Pancreas (tissue), 10 donors: ENCODE measurements around the gene LUC7L. TPM values are rescaled to one million over a fixed set of nuclear protein-coding genes. Genes with fewer than 3 reads are reported as not detected.
A peak's percentile ranks its signal among the peaks of the same experiment; 100 is the strongest.

Experiments
- ATAC-seq, 4 donors: fragments of 200-7000 bp; cut with Tn5 transposase; one replicate each; pipeline versions ENCODE4 v1.8.0 to v1.9.1; 2020; ENCODE audit warnings: mild to moderate bottlenecking in 4 of 4, moderate library complexity in 4 of 4
- DNase-seq, 6 donors: peaks; one replicate each; pipeline ENCODE4 v3.0.0-alpha.2; 2020
- FAIRE-seq: peaks from 2 replicates; lab custom pipeline; 2012; peaks lifted over from hg19 to GRCh38; lab: Jason Lieb, UNC
- H3K27ac ChIP-seq, 4 donors: fragments of 200-600 bp; sonication (generic); 1 replicate in 3 of 4; 2 replicates in 1 of 4; pipeline versions ENCODE4 v1.5.0 to v1.8.0; 2020
- H3K27me3 ChIP-seq, 4 donors: fragments of 200-600 bp; one replicate each; pipeline ENCODE4 v1.8.0; 2021
- H3K36me3 ChIP-seq, 3 donors: fragments of 200-600 bp; sonication (generic) in 1 of 3; one replicate each; pipeline versions ENCODE4 v1.5.0 to v1.8.0; 2020 to 2021
- H3K4me1 ChIP-seq, 3 donors: fragments of 200-600 bp; one replicate each; pipeline ENCODE4 v1.8.0; 2021
- H3K4me3 ChIP-seq, 4 donors: fragments of 200-600 bp; sonication (generic) in 2 of 4; one replicate each; pipeline versions ENCODE4 v1.5.0 to v1.8.0; 2020 to 2021
- H3K9me3 ChIP-seq, 4 donors: fragments of 200-600 bp; one replicate each; pipeline ENCODE4 v1.8.0; 2021
- CTCF ChIP-seq, 4 donors: fragments of 200-600 bp; sonication (generic) in 3 of 4; IDR thresholded peaks; one replicate each; pipeline versions ENCODE4 v1.5.0 to v1.8.0; 2021; ENCODE audit warnings: antibody characterized with exemption in 4 of 4
- WGBS, 2 donors: extraction: QIAGEN DNeasy Blood & Tissue Kit; methylation state at CpG; one replicate each; pipeline ENCODE4 v1.1.7; 2013; 5-methylcytosine and 5-hydroxymethylcytosine counted together
- intact Hi-C, 3 donors: fragments of 100-400 bp; cut with DNase I; formaldehyde crosslinking; loops; one replicate each; pipeline versions ENCODE4 v1.11.1 to v1.14.2; 2022
- polyA plus RNA-seq, 2 donors: library from polyadenylated mRNA; stranded (reverse); fragments of 200-250 nt; gene quantifications; one replicate each; pipeline ENCODE4 v1.2.3, GENCODE V29; 2013
- total RNA-seq, 6 donors: library from RNA; stranded (reverse); fragmentation: NEBNext Ultra II Directional in 4 of 6; extraction: Animal tissue kit (Norgen Biotek cat#: 25700) in 4 of 6; gene quantifications; one replicate each; pipeline versions ENCODE4 v1.2.1 to v1.2.4, GENCODE V29; 2021 to 2023
- donor health status: healthy with polysubstance abuse.
- donor health status: DM: no; HTN: no; CAD: no; lungs with moderate emphysema.
- donor health status: DM: no; HTN: no; CAD: no.
- donor health status: control.
- donor health status: control.
- donor health status: Bipolar disorder and iron deficiency.
- donor health status: DM: yes; HTN: yes; CAD: no.
- donor health status: DM: no; HTN: no; CAD: no.
- donor health status: DM: no; HTN: no; CAD: no.
- donor health status: DM: yes; HTN: yes; CAD: no.

Gene LUC7L
- total and polyA plus RNA-seq, 8 donors, result 20.6 to 333 (median 37.5) TPM

GRCh38 chr16:169014-169413, 60.2 kb downstream of the LUC7L start:
- H3K27me3 ChIP-seq, result peaks cover 0 to 45% (median 11%) of the 10 kb centered on the region in 4 donors
- intact Hi-C loops, result no loop called here

GRCh38 chr16:168424-168823, 60.8 kb downstream of the LUC7L start:
- Histone ChIP-seq H3K36me3 (no peaks in the 10 kb centered on the region), H3K4me1 (peaks cover 0 to 14% (median 12%) of the 10 kb centered on the region in 3 donors), H3K9me3 (no peaks in the 10 kb centered on the region), H3K27ac (no peak overlapping the region), H3K27me3 (peaks cover 0 to 45% (median 11%) of the 10 kb centered on the region in 4 donors), H3K4me3 (no peak overlapping the region)
- intact Hi-C loops, result no loop called here
- FAIRE-seq, result no peak
- no peak for DNase-seq
- 42 to 52% methylated on average over 6 of the region's 6 CpGs for WGBS, 2 donors
- no peak for TF ChIP-seq CTCF (IDR thresholded peaks at IDR 0.05)
- ATAC-seq, result no peak

More at GRCh38 chr16:169014-169413, 60.2 kb downstream of the LUC7L start:
- no peaks in the 10 kb centered on the region for H3K9me3 ChIP-seq
- H3K36me3 ChIP-seq, result no peaks in the 10 kb centered on the region
- H3K4me3 ChIP-seq, result no peak overlapping the region
- WGBS, 2 donors, result 19 to 26% methylated on average over 3 of the region's 3 CpGs
- no peak for FAIRE-seq
- TF ChIP-seq CTCF (IDR thresholded peaks at IDR 0.05), result no peak
- H3K4me1 ChIP-seq, result peaks cover 0 to 14% (median 12%) of the 10 kb centered on the region in 3 donors
- ATAC-seq, result no peak
- DNase-seq, result no peak
- H3K27ac ChIP-seq, result no peak overlapping the region

- no peak for TF ChIP-seq CTCF (IDR thresholded peaks at IDR 0.05)
- ATAC-seq (no peak), FAIRE-seq (no peak), DNase-seq (no peak)
- Histone ChIP-seq H3K27ac (no peak overlapping the region), H3K27me3 (peaks cover 0 to 45% (median 11%) of the 10 kb centered on the region in 4 donors), H3K36me3 (no peaks in the 10 kb centered on the region), H3K4me1 (peaks cover 0 to 14% (median 12%) of the 10 kb centered on the region in 3 donors), H3K4me3 (no peak overlapping the region), H3K9me3 (no peaks in the 10 kb centered on the region)
- intact Hi-C loops, result no loop called here
- 10 to 13% methylated on average over 11 of the region's 11 CpGs for WGBS, 2 donors
These were observed 62.0 kb downstream of the LUC7L start for GRCh38 chr16:167122-167690.

GRCh38 chr16:166375-167121, 62.7 kb downstream of the LUC7L start:
- intact Hi-C loops, result no loop called here
- ATAC-seq (peak in 1 of 4 donors; percentile 33), DNase-seq (no peak), FAIRE-seq (no peak)
- Histone ChIP-seq H3K27ac (no peak overlapping the region), H3K4me1 (peaks cover 0 to 14% (median 12%) of the 10 kb centered on the region in 3 donors), H3K9me3 (no peaks in the 10 kb centered on the region), H3K36me3 (no peaks in the 10 kb centered on the region), H3K27me3 (peaks cover 0 to 42% (median 11%) of the 10 kb centered on the region in 4 donors), H3K4me3 (peak overlapping the region in 2 of 4 donors; percentile 2 to 19)
- TF ChIP-seq CTCF (IDR thresholded peaks at IDR 0.05), result no peak
- WGBS, 2 donors, result 4 to 5% methylated on average over 45 of the region's 45 CpGs
